ENCODE data around the gene IRS2.

DNA sequence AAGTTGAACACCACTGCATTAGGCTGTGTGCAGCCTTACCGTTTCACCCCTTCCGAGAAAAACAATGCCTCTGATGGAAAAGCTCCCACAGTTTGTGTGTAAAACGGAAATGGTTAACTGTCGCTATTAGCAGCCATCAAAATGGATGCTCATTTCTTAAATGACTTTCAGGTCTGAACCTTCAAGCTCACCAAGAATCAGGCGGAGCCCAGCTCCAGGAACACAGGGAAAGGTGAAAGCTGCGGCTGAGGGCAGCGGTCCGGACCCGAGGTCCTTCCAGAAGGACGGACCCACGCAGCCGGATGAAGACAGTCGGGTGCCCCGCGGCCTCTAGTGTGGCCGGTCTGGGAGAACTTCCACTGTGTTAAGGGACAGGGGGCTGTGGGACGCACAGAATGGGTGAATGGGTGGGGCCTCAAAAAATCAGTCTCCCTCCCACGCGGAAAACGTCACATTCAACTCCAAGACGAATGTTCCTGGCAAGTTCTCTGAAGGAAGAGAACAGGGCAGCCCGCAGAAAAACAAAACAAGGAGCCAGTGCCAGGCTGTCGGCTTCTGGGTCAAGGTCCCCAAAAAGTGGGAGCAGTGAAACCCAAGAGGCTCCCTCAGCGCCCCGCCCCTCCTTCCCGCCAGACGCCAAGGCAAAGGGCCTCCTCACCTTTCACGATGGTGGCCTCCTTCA is 4.9 kb downstream of the IRS2 start:
- TF ChIP-seq GATA3 (IDR thresholded peaks at IDR 0.05; ENCODE audit: low read depth, low read length) = no peak
- no peak for TF ChIP-seq GATA2 (IDR thresholded peaks at IDR 0.05; ENCODE audit: low read depth, low read length)
